ENCODE results near the gene MED15.

The MED15 gene

GRCh38 chr22:20573833-20574615, 66.6 kb downstream of the MED15 start:
- DNase-seq, result no peak

- no peak for DNase-seq
Observed at GRCh38 chr22:20574920-20575353, 67.5 kb downstream of the MED15 start.

DNA sequence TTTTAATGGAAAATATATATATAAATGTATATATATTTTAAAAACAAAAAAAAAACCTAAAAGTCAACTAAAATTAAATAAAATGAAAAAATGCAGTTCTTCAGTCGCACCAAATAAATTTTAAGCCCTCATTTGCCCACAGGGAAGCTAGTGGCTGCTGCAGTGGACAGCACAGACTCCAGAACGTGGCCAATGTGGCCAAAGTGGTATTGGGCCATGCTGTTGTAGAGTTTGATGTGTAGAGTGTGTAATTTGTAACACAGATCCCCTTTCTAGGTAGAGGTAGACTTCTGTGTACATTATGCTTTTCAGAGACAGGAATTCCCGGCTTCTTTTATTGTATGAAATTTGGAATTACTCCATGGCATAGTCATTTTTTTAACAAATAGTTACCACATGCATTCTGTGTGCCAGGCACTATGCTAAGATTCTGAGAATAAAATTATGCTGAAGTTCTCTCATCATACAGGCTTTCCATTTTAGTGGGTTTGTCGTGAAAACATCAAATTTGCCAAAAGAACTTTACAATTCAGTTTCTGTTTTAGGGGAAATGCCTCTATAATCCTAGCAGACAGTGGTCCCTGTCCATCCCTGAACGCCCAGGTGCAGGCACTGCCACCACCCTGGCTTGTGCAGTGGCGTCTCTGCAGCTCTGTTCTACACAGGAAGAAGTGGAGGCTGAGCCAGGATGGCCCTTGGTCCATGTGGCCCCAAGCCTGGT, 68.5 kb downstream of the MED15 start:
- no peak for DNase-seq

- DNase-seq, result no peak
Observed at GRCh38 chr22:20576445-20576816, 69.0 kb downstream of the MED15 start.

DNA sequence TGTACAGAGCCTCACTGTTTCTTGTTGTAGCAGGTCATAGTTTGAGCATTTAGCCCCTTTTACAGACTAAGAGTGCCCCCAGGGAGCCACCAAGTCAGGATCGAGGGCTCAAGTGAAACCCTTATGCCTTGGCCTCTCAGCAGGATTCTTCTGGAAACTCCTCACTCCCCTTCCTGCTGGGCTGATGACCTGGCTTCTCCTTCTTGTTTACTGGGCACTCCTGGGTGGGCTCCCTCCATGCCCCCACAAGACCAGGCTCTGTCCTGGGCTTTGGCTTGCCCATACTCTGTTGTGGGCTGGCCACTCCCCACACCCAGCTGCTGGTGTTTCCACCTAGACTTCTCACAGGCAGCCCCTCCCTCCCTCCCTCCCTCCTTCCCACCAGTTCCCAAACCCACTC, 69.6 kb downstream of the MED15 start:
- DNase-seq, result no peak

GRCh38 chr22:20577549-20577975, 70.2 kb downstream of the MED15 start:
- DNase-seq, result no peak

DNA sequence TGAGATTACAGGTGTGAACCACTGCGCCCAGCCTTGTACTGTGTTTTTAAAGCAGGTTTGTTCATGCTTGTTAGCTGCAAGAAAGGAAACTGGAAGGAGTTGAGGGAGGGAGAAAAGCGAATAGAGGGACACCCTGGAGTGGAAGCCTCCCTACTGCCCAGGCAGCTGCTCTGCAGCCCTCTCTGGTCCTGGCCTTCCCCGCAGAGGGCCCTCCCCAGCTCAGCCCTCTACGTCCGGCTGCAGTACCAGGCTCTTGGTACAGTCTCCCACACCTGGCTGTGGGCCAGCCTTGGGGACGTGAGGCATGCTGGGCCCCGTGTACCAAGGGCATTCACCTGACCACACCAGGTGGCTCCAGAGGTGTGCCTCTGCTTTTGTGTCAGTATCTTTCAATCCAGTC, 70.8 kb downstream of the MED15 start:
- no peak for DNase-seq

DNA sequence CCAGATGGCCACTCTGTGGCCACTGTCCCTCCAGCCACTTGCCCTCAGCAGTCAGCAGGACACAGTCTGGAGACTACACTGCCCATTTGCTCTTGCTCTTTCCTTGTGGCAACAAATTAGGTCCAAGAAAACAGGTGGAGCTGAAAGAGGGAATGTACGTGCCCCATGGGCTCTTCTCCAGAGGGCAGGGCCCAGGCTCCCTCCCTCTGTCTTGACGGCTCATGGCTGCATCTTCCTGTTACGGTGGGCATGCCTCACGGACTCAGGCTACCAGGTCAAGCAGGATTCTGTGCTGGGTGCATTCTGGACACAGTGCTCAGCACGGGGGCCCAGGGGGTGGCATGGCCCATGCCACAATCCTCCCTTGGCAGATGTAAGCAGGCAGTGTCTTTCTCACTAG, 71.3 kb downstream of the MED15 start:
- DNase-seq, result no peak

DNA sequence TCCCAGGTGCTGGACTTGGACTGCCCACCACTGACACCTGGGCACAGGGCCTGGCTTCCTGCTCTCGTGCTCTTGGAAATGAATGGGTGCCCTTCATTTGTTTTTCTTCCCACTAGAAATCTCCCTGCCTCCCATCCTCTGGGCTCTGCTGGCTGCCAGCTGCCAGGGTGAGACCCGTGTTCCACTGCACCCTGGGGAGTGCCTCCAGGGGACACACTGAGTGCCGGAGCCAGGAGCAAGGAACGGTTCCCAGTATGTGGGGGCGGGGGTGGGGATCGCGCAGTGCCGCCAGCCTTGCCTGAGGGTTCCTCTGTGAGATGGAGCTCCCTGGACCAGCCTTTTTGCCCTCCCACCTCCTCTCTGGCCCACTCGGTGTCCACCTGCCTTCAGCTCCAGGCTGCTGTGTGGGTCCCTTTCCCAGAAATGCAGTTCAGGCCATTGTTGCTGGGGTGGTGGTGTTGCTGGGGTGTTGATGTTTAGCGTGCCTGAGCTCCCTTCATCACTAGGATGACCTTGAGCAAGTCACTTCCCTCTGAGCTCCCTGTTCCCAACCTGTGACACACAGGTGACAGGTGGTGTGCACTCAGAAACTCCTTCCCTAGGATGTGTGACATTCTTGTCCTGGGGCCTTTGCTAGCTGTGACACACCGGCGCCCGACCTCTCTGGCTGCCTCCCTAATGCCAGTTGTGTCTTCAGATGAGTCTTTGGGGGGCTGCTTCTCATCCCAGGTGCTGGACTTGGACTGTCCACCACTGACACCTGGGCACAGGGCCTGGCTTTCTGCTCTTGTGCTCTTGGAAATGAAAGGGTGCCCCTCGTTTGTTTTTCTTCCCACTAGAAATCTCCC, 72.1 kb downstream of the MED15 start:
- DNase-seq, result no peak

DNA sequence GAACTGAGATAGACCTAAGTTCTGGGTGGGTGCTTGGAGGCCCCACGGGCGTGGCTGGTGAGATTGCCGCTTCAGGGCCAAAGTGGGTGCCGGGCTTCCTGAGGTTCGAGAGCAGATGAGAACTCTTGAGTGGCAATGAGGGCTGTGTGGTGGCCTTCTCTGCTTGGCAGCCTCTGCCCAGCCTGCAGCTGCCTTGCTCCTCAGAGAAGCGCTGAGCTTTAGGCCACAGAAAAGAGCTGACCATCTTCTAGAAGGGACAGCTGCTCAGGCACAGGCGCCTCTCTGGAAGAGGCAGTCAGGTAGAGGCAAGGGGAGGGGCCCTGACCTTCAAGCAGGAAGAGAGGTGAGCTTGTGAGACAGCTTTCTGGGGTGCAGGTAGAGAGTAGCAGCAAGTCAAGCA, 72.8 kb downstream of the MED15 start:
- DNase-seq, result no peak

- DNase-seq, result no peak
Observed at GRCh38 chr22:20580611-20581502, 73.4 kb downstream of the MED15 start.

DNA sequence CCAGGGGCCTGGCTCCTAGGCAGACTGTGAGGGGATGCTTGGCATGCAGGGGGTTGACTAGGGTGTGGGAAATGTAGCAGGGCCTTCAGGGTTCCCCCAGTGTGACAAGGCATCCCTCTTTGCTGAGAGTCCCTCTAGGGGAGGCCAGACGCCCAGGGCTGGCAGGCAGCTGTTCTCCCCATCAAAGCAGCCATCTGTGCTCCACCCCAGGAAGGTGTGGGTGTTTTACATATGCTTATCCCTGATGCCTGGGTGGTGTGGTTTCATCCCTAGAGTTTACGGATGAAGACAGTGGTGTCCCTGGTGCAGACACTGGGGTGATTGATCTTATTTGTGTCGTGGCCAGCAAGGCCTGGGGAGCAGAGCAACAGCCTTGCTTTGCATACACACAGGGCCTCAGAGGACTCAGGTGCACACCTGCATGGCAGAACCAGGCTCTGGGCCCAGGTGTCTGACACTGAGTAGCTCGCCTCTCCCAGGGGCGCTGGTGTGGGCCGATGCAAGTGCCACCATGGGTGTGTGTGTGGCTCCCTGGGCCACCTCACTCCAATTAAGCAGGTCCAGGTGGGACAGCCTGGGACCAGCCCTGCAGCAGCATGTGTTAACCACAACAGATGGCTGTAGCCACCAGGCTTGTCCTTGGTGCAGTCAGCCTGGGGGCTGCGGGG, 74.2 kb downstream of the MED15 start:
- DNase-seq, result no peak

DNA sequence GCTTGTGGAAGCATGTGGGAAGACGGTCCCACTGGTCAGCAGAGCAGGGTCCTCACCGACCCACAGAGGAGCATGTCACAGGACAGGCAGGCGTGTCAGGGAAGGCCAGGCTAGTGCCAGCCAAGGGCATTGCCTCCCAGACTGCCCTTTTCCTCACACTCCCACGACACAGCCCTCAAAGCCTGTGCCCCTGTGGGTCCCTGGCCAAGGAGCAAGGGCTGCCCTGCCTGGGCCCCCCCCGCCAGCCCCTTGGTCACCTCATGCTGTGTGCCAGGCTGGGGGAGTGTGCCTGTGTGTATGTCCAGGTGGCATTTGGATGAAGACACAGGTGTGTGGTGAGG, 74.7 kb downstream of the MED15 start:
- no peak for DNase-seq

- DNase-seq, result no peak
Observed at GRCh38 chr22:20582520-20583361, 75.3 kb downstream of the MED15 start.

- no peak for DNase-seq
Observed at GRCh38 chr22:20583471-20583922, 76.1 kb downstream of the MED15 start.

DNA sequence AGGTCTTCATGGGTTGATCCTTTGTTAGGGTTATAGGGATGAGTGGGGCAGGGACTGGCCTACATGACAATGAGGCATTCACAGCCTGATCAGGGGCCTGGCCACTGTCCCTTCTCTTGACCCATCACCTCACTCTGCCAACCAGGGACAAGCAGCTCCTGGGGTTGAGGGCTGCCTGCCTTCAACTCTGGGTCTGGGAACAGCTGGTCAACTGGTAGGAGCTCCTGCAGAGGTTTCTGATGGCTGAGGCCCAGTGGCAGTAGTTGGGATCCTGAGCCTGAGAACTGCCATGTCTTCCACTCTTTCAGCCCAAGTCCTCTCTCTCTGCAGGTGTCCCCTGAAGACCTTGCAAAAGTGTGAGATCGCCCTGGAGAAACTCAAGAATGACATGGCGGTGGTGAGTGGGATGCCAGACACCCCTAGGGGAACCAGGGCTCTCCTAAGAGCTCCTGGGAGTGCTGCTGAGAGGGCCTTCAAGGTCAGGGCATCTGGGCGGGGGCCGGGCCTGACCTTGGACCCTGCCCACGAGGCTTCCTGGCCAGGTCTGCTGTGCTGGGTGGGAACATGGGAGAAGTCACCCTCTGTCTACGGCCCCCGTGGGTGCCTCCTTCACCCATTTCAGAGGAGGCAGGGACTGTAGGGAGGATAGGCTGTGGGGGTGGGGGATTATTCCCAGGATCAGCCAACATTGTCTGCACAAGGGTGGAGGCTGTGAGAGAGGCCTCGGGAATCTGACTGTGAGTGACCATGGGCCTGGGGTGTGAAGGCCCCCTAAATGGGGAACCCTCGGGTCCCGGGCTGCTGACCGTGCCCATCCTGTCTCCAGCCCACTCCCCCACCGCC, 76.8 kb downstream of the MED15 start:
- no peak for DNase-seq

- DNase-seq, result no peak
Observed at GRCh38 chr22:20584872-20585638, 77.6 kb downstream of the MED15 start.

DNA sequence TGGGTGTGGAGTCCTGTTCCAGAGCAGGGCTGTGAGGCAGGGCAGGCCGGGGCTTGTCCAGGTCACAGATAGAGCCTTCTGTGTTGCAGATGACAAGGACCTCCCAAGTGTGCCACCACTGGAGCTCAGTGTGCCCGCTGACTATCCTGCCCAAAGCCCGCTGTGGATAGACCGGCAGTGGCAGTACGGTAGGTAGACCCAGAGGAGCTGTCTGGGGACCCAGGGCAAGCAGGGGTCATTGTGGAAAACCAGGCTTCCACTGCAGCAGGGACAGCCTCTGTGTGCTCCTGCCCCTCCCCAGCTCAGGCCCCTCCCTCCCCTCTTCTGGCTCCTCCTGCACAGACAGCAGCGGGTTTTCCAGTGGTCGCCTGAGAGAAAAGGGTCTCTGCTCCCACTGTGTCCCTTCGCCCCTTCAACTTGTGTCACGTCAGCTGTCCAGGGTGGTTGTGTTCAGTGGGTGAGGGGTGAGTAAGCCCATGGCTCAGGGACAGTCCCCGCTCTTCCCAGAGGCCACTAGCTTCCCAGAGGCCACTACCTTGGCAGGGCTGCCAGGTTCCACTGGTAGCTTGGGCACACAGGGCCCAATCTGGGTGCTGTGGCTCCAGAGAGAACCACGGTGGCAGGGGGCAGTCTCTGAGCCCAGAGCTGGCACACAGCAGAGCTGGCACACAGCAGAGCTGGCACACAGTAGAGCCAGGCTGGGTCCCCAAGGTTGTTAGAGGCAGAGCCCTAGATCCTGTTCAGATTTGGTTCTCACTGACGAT, 78.4 kb downstream of the MED15 start:
- no peak for DNase-seq

DNA sequence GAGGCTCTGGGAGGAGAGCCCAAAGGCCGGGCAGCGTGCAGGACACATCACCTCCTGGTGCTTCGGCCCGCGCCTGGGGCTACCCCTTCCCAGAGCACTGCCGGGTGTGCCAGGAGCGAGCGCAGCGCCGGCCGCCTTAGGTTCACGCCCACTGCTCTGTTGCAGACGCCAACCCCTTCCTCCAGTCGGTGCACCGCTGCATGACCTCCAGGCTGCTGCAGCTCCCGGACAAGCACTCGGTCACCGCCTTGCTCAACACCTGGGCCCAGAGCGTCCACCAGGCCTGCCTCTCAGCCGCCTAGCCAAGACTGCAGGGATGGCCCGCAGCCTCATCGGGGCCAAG, 79.0 kb downstream of the MED15 start:
- no peak for DNase-seq

All from CD4-positive, alpha-beta T cell treated with Interleukin-12 subunit alpha and Interleukin-12 subunit beta, for 1 hour (primary cell).